D341Med (cell line): Measurements from ENCODE around the gene WBP1L.
"Not testable (repeated sequence)": the region's sequence is repeated elsewhere in the genome, so short reads cannot be mapped to it uniquely, and the experiment has no call there.

Experiments used
- DNase-seq: peaks from one replicate; pipeline ENCODE4 v3.0.0; 2012; ENCODE audit warnings: low spot score

WBP1L gene

DNA sequence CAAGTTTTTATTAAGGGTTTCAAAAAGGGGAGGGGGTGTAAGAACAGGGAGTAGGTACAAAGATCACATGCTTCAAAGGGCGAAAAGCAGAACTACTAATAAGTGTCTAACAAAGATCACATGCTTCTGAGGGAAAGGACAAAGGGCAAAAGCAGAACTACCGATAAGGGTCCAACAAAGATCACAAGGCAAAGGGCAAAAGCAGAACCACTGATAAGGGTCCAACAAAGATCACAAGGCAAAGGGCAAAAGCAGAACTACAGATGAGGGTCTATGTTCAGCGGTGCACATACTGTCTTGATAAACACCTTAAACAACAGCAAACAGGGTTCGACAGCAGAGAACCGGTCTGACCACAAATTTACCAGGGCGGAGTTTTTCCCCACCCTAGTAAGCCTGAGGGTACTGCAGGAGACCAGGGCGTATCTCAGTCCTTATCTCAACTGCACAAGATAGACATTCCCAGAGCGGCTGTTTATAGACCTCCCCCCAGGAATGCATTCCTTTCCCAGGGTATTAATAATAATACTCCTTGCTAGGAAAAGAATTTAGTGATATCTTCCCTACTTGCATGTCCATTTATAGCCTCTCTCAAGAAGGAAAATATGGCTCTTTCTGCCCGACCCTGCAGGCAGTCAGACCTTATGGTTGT is 94.7 kb downstream of the WBP1L start:
- not testable (repeated sequence) for DNase-seq

DNA sequence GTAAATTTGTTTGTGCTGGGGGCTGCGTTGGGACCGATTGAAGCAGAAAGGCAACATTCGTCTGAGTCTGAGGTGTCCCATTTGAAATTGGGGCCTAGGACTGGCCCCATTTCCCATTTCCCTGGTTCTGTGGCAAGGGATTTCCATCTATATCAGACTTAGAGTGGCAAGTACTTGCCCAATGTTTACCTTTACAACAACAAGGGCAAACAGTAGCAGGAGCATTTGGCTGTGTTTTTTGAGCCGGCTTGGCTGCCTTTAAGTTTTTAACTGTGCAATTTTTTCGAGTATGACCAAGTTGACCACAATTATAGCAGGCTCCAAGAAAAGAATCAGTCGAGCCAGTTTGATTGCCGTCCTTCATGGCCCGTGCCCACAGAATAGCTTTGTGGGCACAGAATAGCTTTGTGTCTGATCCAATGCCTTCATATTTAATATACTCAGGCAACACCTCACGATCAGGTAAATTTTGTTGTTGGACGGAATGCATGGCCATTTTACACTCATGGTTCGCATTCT is 98.1 kb downstream of the WBP1L start:
- no peak for DNase-seq

DNA sequence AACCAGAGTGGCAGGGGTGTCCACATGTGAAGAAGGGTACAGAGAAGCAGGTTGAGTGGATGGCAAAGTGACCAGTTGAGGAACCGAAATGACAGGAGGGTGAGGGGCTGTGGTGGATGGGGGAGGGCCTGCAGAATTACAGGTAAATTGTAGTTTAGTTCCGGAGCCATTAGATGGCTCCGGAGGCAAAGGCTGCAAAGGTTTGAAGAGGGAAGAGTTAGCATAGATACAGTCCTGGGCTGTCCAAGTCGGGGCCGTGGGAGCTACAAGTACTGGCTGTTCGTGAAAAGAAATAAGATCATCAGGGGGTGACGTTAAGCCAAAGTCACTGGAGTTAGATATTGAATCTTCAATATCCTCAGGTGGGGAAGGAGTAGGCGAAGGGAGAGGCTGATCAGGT is 99.4 kb downstream of the WBP1L start:
- DNase-seq: not testable (repeated sequence)

DNA sequence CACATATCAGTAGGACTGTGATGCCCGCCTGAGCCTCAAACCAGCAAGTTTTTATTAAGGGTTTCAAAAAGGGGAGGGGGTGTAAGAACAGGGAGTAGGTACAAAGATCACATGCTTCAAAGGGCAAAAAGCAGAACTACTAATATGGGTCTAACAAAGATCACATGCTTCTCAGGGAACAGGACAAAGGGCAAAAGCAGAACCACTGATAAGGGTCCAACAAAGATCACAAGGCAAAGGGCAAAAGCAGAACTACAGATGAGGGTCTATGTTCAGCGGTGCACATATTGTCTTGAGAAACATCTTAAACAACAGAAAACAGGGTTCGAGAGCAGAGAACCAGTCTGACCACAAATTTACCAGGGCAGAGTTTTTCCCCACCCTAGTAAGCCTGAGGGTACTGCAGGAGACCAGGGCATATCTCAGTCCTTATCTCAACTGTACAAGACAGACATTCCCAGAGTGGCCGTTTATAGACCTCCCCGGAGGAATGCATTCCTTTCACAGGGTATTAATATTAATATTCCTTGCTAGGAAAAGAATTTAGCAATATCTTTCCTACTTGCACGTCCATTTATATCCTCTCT is 100.5 kb downstream of the WBP1L start:
- DNase-seq: not testable (repeated sequence)

DNA sequence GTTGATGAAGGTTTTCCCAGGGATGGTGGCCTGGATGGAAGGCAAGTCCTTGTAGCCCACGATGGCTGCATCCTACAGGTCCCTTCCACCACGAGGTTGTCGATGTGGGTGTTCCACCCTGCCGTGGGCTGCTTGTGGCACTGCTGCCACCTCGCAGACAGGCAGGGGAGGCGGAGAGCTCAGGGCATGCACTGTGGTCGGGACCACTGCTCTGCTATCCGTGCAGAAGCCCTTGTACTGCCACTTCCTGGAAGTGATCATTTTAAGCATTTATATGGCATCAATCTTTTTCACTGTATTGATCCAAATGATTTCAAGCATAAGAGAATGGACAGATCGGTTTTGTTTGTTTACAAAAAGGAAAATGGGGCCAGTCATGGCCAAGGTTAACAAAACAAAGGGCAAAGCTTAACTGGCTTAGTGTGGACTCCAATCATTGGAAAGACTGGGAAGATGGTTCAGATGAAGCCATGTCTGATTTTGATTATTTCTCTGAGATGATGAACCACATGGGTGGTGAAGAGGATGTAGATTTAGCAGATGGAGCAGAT is 101.7 kb downstream of the WBP1L start:
- DNase-seq: no peak

DNA sequence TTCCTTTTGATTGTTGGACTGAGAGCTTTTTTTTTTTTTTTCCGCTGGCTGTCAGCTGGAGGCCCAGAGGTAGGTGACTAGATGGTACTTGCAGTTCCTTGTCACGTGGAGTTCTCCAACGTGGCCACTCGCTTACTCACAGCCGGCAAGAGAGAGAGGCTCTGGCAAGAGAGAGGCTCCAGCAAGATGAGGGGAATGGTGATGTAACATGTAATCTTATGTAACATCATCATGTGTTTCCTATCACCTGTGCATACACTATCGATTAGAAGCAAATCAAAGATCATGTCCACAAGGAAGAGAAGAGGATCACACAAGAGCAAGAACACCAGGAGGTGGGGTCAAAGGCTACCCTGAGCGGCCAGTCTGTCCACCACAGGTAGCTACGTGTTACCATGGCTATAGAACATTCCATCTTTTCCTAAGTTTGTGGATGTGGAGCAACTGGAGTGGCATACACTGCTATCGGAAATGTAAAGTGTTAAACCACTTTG is 106.3 kb downstream of the WBP1L start:
- no peak for DNase-seq

DNA sequence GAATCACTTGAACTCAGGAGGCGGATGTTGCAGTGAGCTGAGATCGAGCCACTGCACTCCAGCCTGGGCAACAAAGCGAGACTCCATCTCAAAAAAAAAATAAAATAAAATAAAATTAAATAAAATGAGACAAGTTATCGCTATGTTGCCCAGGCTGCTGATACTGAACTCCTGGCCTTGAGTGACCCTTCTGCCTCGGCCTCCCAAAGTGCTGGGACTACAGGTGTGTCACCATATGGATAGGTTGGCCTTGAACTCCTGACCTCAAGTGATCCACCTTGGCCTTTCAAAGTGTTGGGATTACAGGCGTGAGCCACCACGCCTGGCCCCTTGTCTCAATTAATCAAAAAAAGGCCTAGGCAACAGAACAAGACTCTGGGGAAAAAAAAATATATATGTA is 109.5 kb downstream of the WBP1L start:
- DNase-seq: not testable (repeated sequence)

DNA sequence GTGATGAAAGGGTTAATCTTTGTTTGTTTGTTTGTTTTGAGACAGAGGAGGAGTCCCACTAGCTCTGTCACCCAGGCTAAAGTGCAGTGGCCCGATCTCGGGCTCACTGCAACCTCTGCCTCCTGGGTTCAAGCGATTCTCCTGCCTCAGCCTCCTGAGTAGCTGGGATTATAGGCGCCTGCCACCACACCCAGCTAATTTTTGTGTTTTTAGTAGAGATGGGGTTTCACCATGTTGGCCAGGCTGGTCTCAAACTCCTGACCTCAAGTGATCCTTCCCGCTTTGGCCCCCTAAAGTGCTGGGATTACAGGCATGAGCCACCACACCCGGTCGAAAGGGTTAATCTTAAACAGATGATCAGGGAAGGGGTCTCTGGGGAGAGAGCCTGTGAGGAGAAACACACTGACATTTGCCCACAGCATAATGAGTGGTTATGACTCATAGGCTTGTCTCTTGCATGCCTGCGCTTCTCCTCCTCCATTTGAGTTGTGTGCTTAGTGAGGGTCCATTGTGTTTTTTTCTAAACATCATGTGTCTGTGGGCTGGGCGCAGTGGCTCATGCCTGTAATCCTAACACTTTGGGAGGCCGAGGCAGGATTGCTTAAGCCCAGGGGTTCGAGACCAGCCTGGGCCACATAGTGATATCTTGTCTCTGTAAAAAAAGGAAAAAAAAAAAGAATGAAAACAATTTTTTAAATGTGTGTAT is 112.1 kb downstream of the WBP1L start:
- not testable (repeated sequence) for DNase-seq

DNA sequence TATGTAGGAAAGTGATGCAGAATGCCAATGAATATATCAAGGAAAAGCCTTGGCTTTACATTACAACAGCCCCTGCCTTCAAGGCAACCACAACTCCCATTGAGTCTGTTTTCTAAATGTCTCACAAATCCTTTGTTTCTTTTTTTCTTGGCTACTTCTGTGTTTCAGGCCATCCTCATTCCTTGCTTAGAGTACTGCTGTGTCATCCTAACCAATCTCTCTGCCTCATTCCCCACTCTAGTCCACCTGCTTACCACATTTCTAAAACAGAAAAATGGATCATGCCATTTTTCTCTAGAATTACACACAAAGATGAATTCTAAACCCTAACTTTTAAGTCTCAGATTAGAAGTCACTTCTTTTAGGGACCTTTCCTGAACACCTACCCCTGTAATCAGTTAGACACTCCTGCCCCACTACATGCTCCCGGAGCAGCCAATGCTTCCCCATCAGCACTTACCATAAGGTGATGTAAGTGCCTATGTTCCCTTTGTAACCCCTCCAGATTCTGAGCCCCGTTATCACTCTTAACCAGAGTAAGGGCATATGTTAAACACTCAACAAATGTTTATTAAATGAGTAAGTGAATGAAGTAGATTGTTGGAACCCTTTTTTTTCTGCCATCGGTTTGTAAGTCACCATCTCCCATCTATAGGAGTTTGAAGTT is 113.1 kb downstream of the WBP1L start:
- no peak for DNase-seq

DNA sequence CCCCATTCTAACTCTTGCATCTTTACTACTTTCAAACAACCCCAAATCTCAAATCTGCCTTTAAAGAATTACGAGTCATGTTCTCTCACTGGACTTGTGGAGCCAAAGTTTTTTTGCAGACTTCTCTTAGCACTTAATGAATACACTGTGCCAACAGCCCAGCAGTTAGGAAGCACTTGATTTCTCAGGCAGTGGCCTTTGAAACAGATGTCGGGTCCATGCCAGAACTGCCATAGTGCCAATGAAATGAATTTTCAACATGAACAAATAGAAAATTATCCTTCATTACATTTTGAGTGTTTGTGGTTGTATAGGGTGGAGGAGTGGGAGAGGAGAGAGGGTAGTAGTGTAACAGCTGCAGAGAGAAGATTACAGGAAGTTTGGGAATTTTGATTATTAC is 116.2 kb downstream of the WBP1L start:
- no peak for DNase-seq

DNA sequence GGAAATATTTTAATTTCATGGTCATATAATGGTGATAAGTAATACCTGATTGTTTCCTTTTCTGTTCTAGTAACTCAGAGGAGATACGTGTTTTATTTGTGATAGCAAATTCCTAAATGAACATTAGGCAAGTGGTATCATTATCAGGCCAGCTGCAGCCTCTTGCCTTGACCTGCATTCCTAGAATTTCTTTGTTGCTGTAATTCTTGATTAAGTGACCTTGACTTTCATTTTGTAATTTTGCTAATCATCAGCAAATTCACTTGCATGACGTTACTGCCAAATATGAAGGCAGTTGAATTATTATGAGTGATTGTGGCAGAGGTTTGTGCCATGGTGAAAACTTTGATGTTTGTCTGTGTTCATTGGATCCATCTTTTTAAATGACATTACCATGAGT is 119.9 kb downstream of the WBP1L start:
- no peak for DNase-seq

DNA sequence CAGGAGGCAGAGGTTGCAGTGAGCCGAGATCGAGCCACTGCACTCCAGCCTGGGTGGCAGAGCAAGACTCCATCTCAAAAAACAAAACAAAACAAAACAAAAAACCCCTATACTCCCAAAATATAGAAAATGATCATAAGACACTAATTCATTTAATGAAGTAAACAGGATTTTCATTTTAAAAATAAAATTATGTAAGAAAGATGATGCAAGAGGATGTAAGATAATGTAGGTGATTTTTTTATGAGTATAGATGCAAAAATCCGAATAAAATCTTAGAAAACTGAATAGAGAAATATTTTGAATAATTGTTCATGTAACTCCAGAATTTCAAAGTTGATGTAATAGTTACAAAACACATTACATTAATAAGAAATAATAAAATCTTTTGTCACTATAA is 121.9 kb downstream of the WBP1L start:
- DNase-seq: no peak
